GM18519 (cell line): ENCODE data around the gene HSPA12A.

Source experiments
- ATAC-seq: cut with Tn5 transposase; IDR thresholded peaks from one replicate; pipeline ENCODE4 v1.9.1; 2021; ENCODE audit warnings: mild to moderate bottlenecking, moderate library complexity; ENCODE audit not compliant: unreplicated experiment, low FRiP score

The HSPA12A gene

DNA sequence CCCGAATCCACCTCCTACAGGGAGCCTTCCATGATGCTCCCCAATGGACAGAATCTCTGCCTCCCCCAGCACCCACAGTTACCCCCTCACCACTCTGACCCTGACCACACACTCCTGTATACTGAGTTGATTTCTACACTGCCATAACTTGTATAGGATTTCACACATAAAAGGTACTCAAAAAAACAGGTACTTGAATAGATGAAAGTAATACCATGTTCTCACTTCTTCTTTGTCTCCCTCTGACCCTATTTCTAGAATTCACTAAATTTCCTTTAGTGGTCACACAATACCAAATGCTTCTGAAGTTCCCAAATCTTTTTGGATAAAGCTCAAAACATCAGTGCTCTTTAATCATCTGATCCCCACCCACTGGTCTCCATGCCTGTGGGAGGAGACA lies 45.4 kb downstream of the HSPA12A start:
- ATAC-seq, result no peak

DNA sequence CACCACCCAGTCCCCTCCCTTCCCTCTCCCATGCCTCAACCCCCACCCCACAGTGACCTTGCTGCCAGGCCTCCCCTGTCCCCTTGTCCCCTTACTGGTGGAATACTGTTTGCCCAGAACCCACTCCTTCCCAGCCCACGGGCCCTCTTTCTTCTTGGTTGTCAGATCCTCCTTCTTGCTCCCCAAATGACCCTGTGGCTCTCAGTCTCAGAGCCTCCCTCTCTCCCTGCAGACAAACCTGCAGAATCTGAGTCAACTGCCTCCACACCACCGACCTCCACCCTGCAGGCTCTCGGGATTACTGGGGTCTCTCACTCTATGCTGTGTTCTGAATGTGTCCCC lies 47.5 kb downstream of the HSPA12A start:
- no peak for ATAC-seq

DNA sequence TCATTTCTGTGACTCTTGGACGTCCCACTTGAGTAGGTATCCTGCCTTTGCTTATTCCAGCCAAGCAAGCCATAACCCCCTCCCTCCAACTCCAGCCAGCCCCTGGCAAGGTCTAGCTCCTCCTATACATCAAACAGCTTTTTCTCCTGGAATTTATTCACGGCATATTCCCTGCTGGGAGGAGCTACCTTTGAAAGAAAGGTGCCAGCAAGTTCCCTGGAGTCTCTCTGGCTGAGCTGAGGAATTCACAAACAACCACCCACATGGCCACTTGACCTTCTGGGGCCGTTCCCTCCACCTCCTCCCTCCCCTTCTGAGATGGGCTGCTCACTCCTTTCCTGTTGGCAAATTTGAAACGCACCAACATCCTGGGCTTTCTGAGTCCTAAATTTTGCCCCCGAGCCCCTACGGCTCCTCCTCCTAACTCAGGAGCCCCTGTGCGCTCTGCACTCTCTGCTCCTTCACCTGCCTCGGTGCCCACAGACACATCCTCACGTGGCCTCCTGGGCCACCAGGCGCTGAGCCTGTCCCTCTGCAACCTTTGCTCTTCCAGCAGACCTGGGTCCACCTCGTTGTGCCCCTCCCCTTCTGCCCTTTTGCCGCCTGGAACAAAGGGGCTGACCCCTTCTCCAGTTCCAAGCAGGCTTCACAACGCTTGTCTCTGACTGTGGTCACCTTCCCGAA lies 48.0 kb downstream of the HSPA12A start:
- ATAC-seq, result no peak

DNA sequence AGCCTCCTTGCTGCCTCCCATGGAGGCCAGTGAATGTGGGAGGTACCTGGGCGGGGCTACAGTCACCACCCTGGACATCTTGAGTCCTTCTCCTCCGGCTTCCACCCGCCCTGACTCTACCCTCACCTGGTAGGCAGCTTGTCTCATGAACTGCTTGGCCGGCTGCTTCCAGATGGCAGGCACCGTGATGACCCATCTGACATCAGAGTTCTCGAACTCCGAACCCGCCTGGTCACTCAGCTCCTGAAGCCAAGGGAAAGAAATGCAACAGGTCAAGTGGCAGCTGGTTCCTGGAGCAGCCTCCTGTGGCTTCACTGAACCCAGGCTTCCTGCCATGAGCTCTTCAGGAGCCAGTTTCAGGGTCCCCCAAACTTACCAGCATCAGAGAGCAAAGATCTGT lies 50.1 kb downstream of the HSPA12A start:
- no peak for ATAC-seq

DNA sequence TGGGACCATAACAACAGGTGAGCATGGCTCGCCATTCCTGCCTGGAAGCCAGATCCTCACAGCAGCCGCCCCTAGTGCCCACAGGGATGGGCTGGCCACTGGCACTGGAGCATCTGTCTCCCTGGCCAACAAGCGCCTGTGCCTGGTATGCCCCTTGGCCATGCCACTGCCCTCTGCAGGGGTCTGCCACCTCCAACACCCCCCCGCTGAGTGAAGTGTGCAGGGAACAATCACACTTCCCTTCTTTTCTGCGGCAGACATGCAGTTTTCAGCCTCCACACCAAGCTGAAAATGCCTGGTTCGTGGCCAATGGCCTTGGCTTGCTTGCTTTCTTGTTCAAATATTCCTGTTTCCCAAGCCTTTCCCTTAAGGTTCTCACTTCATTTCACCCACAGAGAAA lies 50.7 kb downstream of the HSPA12A start:
- no peak for ATAC-seq

DNA sequence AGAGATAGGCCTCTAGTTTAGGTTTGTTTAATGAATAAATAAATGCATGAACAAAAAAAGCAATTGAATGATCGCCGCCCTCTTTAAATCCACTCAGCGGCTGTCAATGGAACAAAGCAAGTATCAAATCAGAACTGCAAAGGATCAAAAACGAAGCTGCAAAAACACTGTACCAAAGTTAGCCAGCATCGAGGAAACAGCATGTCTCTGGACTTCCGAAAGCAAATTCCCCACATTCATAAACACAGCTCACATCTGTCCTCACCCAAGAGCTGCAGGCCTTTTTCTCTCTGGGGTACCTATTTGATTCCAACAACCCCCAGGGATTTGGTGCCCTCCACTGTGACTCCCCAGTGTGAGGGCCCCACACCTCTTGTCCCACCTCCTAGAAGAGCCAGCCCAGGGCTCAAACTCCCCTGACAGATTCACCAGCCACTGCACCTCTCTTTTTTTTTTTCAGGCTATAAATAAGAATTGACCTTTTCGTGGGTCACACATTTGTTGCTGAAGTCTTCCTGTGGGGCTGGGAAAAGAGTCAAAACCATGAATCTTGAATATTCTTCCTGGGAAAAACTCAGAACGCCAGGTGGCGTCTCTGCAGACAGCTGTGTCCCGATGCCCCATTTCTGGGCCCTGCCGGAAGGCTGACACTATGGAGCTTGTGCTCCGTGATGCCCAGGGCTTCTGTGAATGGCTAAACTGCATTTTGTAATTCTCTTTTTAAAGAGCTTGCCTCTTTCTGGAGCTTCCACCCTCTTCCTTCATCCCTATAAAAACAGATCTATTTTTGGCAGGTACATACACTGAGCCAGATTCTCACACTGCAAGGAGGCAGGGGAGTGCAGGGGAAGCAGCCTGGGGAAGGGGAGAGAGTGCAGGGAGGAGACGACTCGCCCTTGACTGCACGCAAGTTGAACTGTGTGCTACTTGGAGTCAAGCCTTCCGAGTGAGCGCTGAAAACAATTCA lies 51.7 kb downstream of the HSPA12A start:
- ATAC-seq, result no peak

DNA sequence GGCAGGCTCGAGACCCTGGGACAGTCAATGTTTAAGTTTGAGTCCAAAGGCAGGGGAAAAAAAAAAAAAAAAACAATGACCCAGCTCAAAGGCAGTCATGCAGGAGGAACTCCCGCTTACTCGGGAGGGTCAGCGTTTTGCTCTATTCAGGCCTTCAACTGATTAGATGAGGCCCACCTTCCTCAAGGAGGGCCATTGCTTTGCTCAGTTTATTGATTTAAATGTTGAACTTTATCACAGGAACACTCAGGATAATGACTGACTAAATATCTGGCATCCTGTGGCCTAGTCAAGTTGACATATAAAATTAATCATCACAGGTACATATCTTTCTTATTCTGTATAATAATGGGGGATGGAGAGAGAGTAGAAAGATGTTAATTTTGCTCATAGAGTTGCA lies 52.6 kb downstream of the HSPA12A start:
- no peak for ATAC-seq

DNA sequence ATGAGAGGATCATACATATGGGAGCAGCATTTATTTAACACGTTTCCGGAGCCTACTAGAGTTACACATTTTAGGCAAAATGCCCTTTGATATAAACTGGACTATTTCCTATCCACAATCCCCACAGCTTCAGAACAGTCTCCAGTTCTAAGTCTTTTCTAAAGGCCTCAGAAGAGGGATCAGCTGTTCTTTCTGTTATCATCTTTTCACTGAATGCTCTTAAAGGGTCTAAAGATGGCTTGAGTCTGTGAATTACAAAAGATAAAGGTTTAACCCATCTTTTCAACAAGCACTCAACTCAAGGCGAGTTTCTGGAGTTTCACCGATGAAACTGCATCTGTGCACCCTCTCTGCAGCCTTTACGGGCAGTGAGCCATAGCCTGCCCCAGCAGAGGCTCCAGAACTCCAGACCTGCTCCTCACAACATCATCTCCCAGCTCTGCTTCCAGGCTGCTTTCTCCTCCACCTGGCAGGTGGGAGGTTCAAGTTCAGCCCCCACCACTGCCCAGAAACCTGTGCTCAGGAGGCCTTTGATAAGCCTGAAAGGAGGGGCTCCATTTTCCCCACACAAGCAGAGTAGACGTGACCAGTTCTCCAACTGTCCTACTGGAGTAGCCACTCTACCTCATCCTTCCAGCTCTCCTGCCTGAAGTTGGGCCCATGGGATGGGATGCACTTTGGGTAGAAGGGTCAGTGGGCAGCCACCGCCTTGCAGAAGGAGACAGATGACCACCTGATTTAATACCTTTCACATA lies 53.4 kb downstream of the HSPA12A start:
- no peak for ATAC-seq

DNA sequence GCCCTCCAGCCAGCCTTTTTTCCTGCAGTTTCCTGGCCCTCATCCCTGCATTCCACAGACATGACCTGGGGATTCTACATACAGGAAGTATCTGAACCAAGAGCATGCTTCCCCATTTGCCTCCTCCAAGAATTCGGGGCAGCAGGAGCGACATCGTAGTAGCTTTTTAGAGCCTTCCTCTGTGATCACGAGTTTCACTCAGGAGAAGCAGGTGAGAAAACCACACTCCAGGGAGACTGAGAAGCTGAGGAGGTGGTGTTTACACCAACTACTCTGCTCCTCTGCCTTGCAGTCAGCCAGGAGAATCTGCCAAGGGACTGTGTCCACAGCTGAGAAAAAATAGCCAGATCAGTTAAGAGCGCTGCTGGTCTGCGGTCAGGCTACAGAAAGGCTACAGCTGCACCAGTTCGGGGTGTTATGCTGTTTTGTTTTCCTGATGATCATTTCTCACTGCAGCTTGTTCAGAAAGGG lies 54.1 kb downstream of the HSPA12A start:
- no peak for ATAC-seq

DNA sequence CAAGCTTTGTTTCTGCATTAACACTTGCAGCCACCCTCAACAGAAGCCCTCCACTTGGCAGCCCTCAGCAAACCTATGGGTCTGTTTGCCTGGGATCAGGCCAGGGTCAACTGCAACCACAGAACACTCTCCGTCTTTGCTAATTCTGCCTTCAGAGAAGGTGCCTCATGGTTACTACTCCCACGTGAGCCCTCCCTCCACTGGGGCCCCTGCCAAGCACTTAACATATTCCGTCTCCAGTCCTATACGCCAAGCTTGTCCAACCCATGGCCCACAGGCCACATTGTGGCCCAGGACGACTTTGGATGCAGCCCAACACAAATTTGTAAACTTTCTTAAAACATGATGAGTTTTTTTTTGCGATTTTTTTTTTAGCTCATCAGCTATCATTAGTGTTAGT lies 54.7 kb downstream of the HSPA12A start:
- ATAC-seq, result no peak

DNA sequence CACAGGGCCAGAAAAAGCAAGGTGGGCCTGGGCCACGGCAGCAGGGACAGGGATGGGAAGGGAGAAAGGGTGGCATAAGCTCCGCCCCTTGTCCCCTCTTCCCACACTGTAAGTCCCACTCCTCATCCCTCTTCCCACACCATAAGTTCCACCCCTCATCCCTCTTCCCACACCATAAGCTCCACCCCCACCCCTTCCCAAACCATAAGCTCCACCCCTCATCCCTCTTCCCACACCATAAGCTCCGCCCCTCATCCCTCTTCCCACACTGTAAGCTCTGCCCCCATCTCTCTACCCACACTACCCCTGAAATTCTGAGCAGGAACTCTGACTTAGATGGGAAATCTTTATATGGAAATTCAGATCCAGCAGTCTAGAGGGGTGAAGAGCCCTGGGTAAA lies 55.7 kb downstream of the HSPA12A start:
- ATAC-seq, result no peak

DNA sequence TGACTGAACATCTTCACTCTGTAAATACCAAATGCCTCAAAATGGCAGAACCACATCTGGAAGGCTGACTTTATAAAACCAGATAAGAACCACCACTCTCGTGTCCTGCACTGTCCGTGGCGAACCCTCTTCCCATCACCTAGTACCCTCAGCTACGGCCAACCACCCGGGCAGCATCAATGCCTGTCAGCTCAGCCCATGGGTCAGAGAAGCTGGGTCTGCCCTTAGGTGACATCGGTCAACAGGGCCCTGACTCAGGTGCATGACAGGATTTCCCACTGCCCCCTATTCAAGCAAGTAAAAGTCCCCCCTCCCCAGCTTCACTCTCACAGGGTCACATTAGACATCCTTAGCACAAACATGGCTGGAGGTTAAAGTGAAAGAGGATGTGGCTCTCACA lies 56.6 kb downstream of the HSPA12A start:
- ATAC-seq, result no peak

DNA sequence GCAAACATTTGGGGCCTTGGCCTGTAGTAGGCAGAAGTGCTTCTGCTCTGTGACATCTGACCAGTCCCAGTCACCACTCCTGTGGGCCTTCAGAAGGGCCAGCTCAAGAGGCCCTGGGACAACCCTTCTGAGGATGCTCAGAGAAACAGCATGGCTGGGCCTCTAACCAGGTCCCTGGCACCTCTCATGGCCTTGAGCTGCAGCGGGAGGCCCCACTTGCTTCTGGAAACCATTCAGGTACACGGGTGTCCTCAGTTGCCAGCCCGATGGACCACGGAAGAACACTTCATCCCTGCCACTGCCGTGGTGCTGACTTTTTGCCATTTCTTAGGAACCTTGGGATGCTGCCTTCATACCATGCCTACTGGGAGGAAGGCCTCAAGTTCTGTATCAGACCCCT lies 57.6 kb downstream of the HSPA12A start:
- ATAC-seq, result no peak

DNA sequence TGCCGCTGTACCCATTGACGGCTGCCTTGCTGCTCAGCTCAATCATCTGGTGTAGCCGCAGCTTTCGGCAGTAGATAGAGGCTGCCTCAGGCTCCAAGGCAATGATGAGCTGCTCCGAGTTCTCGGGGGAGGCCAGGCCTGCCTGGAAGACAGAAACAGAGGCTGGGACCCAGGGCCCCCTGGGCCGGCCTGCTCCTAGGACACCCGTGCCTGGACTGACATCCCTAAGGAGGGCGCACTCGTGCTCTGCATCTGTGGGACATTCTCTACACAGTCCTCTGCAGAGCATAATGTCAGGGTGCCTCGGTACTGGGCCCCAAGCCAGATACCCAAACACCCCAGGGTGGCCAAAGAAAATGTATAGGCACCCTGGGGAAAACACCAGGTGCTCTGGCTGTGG lies 58.5 kb downstream of the HSPA12A start:
- no peak for ATAC-seq

DNA sequence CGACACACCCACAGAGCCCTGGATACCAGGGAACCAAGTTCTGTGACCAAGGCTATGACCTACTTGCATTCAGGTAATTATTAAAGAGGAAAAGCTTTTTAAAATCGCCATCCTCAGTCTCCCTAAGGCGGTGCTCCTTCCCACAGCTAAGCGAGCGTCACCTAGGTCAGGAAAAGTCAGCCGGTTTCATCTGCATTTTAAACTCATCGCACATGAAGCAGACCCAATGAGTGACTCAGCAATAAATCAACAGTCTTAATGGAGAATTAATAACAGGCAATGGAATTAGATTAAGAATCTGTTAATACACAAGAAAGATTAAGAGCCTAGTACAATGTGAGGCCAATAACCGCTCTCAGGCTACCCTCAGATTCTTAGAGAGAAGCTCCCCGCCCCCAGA lies 59.2 kb downstream of the HSPA12A start:
- no peak for ATAC-seq

DNA sequence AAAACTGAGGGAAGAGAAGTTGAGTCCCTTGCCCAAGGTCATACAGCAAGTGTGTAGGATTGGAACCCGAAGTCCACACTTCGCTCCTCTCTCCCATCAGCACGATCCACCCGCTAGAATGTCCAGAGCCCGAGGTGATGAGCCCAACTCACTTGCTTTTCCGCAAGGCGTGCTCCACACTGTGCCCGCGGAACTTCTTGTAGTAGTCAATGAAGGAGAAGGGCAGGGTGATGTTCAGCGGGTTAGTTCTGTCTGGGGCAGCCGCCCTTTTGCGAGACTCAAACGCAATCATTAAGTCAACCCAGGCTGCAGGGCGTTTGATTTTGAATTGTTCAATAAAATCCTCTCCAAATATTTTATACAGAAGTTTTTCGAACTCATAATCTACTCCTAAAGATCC lies 63.0 kb downstream of the HSPA12A start:
- ATAC-seq, result no peak

DNA sequence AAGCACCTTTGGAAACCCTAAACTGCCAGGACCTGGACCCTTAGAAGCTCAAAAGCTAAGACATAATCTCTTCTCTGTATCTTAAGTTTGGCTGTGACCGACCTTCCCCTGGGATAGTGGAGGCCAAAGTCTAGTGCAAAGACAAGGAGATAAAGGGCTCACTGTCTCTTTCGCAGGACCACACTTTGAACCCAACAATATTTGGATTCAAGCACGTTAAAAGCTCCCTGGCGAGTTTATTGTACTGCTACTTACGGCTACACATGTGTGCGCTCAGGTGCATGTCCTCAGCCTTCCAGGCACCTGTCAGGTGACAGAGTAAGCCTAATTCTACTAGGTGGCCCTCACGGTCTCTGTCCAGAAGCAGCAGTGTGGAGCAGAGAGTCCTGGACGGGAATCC lies 65.7 kb downstream of the HSPA12A start:
- ATAC-seq, result no peak

DNA sequence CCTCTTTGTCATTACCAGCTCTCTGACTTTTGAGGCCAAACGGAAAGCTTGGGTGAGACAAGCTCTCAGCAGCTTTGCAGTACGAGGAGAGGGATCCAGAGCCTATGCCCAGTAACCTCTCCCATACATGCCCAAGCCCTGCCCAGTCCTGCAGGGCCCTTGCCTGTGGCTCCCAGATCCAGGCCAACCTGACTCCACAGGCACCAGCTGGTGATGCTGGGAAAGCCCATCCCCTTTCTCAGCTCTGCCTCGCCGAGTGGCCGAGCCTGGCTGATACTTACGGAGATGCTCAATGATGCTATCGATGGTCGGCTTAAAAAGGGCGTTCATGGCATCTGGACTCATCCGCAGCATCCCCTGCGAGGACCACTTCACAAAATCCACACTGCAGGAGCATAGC lies 66.2 kb downstream of the HSPA12A start:
- no peak for ATAC-seq

DNA sequence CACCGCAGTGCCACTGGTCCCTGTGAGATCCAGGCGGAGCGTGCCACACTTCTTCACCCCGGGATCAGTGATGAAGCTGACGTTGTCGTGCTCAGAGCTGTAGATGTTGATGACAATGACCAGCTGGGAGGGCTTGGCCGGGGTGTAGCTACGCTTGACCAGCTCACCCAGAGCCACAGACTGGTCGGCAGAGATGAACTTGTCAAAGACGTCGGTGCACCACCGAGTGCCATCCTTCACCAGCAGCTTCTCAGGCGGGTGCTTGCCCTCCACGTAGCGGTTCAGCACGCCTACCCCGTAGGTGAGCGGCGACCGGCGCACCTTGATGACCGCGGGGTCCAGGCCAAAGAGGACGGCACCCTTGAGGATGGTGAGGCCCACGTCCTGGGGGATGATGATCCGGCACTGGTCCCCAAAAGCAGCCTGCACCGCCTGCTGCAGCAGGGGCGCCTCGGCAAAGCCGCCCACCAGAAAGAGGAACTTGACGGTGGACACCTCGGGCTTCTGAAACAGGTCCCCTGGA lies 67.4 kb downstream of the HSPA12A start:
- no peak for ATAC-seq

DNA sequence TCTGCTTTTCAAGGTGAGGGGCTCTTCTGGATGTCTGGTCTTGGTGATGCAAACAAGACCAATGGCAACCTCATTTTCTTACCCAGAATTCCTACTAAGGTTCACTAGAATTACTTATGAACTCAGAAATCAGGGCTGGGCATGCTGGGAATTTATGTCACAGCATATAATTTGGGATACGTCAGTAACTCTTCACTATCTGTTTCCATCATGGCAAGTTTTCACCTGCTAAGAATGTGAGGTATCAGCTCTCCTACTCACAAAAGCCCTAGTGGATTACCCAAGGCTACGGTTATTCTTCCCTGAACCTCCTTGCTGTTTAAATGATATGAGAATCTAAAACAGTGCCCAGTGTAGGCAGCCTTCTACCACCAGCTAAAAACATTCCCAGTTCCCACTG lies 68.5 kb downstream of the HSPA12A start:
- ATAC-seq, result no peak

DNA sequence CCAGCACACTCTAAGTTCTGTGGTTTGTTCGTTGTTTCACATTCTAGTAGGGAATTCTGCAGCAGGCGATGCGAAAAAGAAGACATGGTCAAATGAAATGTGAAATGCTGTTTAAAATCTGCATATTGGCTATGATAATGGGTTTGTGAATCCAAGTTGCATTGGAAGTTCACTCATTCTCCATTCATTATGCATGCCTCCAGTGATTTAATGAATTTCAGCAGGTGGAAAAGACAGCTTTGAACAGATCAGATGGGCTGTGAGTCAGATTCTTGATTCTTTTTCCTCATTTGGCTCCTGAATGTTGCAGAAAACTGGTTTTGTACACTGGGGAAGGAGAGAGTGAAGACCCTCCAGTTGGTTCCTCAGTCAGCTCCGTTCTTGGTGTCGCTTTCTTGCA lies 69.5 kb downstream of the HSPA12A start:
- no peak for ATAC-seq
